ENCODE data around the gene SIRPB2. TPM values are rescaled to one million over a fixed set of nuclear protein-coding genes. Genes with fewer than 3 reads are reported as not detected.

SIRPB2 gene
- total RNA-seq, 4 donors from 2014 or later, result 0.79 to 6.4 (median 3.1) TPM

- intact Hi-C loops (cut with DNase I; ENCODE audit: low total_unique reads), result no loop called here
- no peak overlapping the region for H3K4me3 ChIP-seq (ENCODE audit: low read depth, poor library complexity, severe bottlenecking)
- DNase-seq (ENCODE audit: low spot score in 2 of 2), result no peak
- WGBS, 2 donors, result 66 to 71% methylated on average over 4 of the region's 4 CpGs
- TF ChIP-seq, protein P1, sequence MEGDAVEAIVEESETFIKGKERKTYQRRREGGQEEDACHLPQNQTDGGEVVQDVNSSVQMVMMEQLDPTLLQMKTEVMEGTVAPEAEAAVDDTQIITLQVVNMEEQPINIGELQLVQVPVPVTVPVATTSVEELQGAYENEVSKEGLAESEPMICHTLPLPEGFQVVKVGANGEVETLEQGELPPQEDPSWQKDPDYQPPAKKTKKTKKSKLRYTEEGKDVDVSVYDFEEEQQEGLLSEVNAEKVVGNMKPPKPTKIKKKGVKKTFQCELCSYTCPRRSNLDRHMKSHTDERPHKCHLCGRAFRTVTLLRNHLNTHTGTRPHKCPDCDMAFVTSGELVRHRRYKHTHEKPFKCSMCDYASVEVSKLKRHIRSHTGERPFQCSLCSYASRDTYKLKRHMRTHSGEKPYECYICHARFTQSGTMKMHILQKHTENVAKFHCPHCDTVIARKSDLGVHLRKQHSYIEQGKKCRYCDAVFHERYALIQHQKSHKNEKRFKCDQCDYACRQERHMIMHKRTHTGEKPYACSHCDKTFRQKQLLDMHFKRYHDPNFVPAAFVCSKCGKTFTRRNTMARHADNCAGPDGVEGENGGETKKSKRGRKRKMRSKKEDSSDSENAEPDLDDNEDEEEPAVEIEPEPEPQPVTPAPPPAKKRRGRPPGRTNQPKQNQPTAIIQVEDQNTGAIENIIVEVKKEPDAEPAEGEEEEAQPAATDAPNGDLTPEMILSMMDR (IDR thresholded peaks at IDR 0.05), result no peak
- no peak for TF ChIP-seq POLR2A (IDR thresholded peaks at IDR 0.05)
Measured at GRCh38 chr20:1426231-1426849, 64.9 kb downstream of the SIRPB2 start.

Other genes starting within 250 kb of the SIRPB2 start
- gene SNPH, start 225.1 kb downstream of the SIRPB2 start, total RNA-seq, result 1 to 10 TPM in 3 of 4 donors, under 1 TPM in 1; 0.25 to 2.8 (median 2.1) TPM
- 100 to 1,000 TPM; 141 to 206 (median 181) TPM for gene SDCBP2, start 162.3 kb downstream of the SIRPB2 start, total RNA-seq
- gene FKBP1A, start 98.4 kb downstream of the SIRPB2 start, total RNA-seq, result 100 to 1,000 TPM in 1 of 4 donors, 10 to 100 TPM in 3; 72.6 to 133 (median 87.5) TPM
- gene NSFL1C, start 24.6 kb downstream of the SIRPB2 start, total RNA-seq, result 10 to 100 TPM; 56.9 to 76.2 (median 63.5) TPM
- not detected for gene SIRPD, start 66.3 kb upstream of the SIRPB2 start, total RNA-seq
- gene SIRPB1, start 128.6 kb upstream of the SIRPB2 start, total RNA-seq, result 1 to 10 TPM in 1 of 4 donors, under 1 TPM in 2, not detected in 1; 0.30 to 2.6 (median 0.42) TPM
- under 1 TPM in 1 of 4 donors, not detected in 3; 0.89 TPM for gene SIRPG, start 166.4 kb upstream of the SIRPB2 start, total RNA-seq